Measurements from ENCODE around the gene TRIO. TPM values are rescaled to one million over a fixed set of nuclear protein-coding genes. Genes with fewer than 3 reads are reported as not detected.
A peak's percentile ranks its signal among the peaks of the same experiment; 100 is the strongest.

The TRIO gene
- total and polyA plus RNA-seq, 4 experiments from 2014 or later: 0.09 to 11.5 (median 9.7) TPM; not detected in 1

GRCh38 chr5:14528115-14528514, 385.0 kb downstream of the TRIO start:
- no peaks in the 10 kb centered on the region for H3K36me3 ChIP-seq (ENCODE audit: insufficient read depth, low read length)
- intact Hi-C loops (cut with micrococcal nuclease): no loop called here
- no peaks in the 10 kb centered on the region for H3K27me3 ChIP-seq (ENCODE audit: insufficient read depth, low read length)
- ChIA-PET CTCF (ENCODE audit: partially characterized antibody) (no interaction called here), POLR2A (ENCODE audit: partially characterized antibody) (no interaction called here)
- DNase-seq: no peak
- no peak overlapping the region for H3K27ac ChIP-seq (ENCODE audit: low read depth, low read length)
- H3K9me3 ChIP-seq (ENCODE audit: control insufficient read depth in 1 of 2, low read length in 2 of 2): no peaks in the 10 kb centered on the region
- H3K4me3 ChIP-seq (ENCODE audit: low read length in 2 of 2): no peak overlapping the region
- H3K4me1 ChIP-seq (ENCODE audit: insufficient read depth, low read length): no peaks in the 10 kb centered on the region
- Mint-ChIP-seq H3K4me1 (no peaks in the 10 kb centered on the region), H3K9me3 (peaks cover 0 to 2% (median 0%) of the 10 kb centered on the region in 8 donors), H3K4me3 (no peak overlapping the region), H3K27ac (no peak overlapping the region), H3K36me3 (no peaks in the 10 kb centered on the region), H3K27me3 (peaks cover 0 to 2% of the 10 kb centered on the region in 2 donors)

- no peaks in the 10 kb centered on the region for H3K36me3 ChIP-seq (ENCODE audit: insufficient read depth, low read length)
- intact Hi-C loops (cut with micrococcal nuclease): no loop called here
- Mint-ChIP-seq H3K9me3 (peaks cover 0 to 2% (median 0%) of the 10 kb centered on the region in 8 donors), H3K4me3 (no peak overlapping the region), H3K27ac (no peak overlapping the region), H3K4me1 (no peaks in the 10 kb centered on the region), H3K27me3 (peaks cover 0 to 2% of the 10 kb centered on the region in 2 donors), H3K36me3 (no peaks in the 10 kb centered on the region)
- no peaks in the 10 kb centered on the region for H3K27me3 ChIP-seq (ENCODE audit: insufficient read depth, low read length)
- no peak overlapping the region for H3K4me3 ChIP-seq (ENCODE audit: low read length in 2 of 2)
- no peaks in the 10 kb centered on the region for H3K4me1 ChIP-seq (ENCODE audit: insufficient read depth, low read length)
- no peak for DNase-seq
- H3K27ac ChIP-seq (ENCODE audit: low read depth, low read length): no peak overlapping the region
- ChIA-PET POLR2A (ENCODE audit: partially characterized antibody) (no interaction called here), CTCF (ENCODE audit: partially characterized antibody) (no interaction called here)
- no peaks in the 10 kb centered on the region for H3K9me3 ChIP-seq (ENCODE audit: control insufficient read depth in 1 of 2, low read length in 2 of 2)
These were observed 385.8 kb downstream of the TRIO start for GRCh38 chr5:14528926-14529325.

- no peak overlapping the region for H3K27ac Mint-ChIP-seq
- Histone ChIP-seq H3K36me3 (ENCODE audit: insufficient read depth, low read length) (no peaks in the 10 kb centered on the region), H3K27me3 (ENCODE audit: insufficient read depth, low read length) (no peaks in the 10 kb centered on the region), H3K27ac (ENCODE audit: low read depth, low read length) (no peak overlapping the region), H3K4me1 (ENCODE audit: insufficient read depth, low read length) (no peaks in the 10 kb centered on the region), H3K9me3 (ENCODE audit: control insufficient read depth in 1 of 2, low read length in 2 of 2) (no peaks in the 10 kb centered on the region), H3K4me3 (ENCODE audit: low read length in 2 of 2) (no peak overlapping the region)
- no peak for DNase-seq
- no peaks in the 10 kb centered on the region for H3K9me3 Mint-ChIP-seq
- intact Hi-C loops (cut with micrococcal nuclease): no loop called here
- no peak overlapping the region for H3K4me3 Mint-ChIP-seq
- H3K36me3 Mint-ChIP-seq: no peaks in the 10 kb centered on the region
- ChIA-PET CTCF (ENCODE audit: partially characterized antibody) (interaction anchor here (1.0 kb wide), 1 partner anchor 117 kb away, joined by 3 read pairs; no protein-coding TSS in a partner anchor), POLR2A (ENCODE audit: partially characterized antibody) (no interaction called here)
- no peaks in the 10 kb centered on the region for H3K27me3 Mint-ChIP-seq
- no peaks in the 10 kb centered on the region for H3K4me1 Mint-ChIP-seq
These were observed 388.5 kb downstream of the TRIO start for GRCh38 chr5:14531668-14532067.

- Histone ChIP-seq H3K9me3 (ENCODE audit: control insufficient read depth in 1 of 2, low read length in 2 of 2) (no peaks in the 10 kb centered on the region), H3K36me3 (ENCODE audit: insufficient read depth, low read length) (no peaks in the 10 kb centered on the region), H3K27me3 (ENCODE audit: insufficient read depth, low read length) (no peaks in the 10 kb centered on the region), H3K4me1 (ENCODE audit: insufficient read depth, low read length) (no peaks in the 10 kb centered on the region), H3K4me3 (ENCODE audit: low read length in 2 of 2) (no peak overlapping the region), H3K27ac (ENCODE audit: low read depth, low read length) (no peak overlapping the region)
- H3K4me1 Mint-ChIP-seq: no peaks in the 10 kb centered on the region
- no peaks in the 10 kb centered on the region for H3K36me3 Mint-ChIP-seq
- DNase-seq: no peak
- intact Hi-C loops (cut with micrococcal nuclease): no loop called here
- peak overlapping the region in 1 of 7 donors; percentile 73 for H3K27ac Mint-ChIP-seq
- ChIA-PET POLR2A (ENCODE audit: partially characterized antibody) (no interaction called here), CTCF (ENCODE audit: partially characterized antibody) (interaction anchor here (1.0 kb wide), 1 partner anchor 117 kb away, joined by 3 read pairs; no protein-coding TSS in a partner anchor)
- H3K27me3 Mint-ChIP-seq: no peaks in the 10 kb centered on the region
- no peak overlapping the region for H3K4me3 Mint-ChIP-seq
- no peaks in the 10 kb centered on the region for H3K9me3 Mint-ChIP-seq
These were observed 389.0 kb downstream of the TRIO start for GRCh38 chr5:14532180-14532579.

- H3K27me3 Mint-ChIP-seq: no peaks in the 10 kb centered on the region
- DNase-seq: no peak
- Histone ChIP-seq H3K27ac (ENCODE audit: low read depth, low read length) (no peak overlapping the region), H3K4me1 (ENCODE audit: insufficient read depth, low read length) (no peaks in the 10 kb centered on the region), H3K4me3 (ENCODE audit: low read length in 2 of 2) (no peak overlapping the region), H3K9me3 (ENCODE audit: control insufficient read depth in 1 of 2, low read length in 2 of 2) (no peaks in the 10 kb centered on the region), H3K27me3 (ENCODE audit: insufficient read depth, low read length) (no peaks in the 10 kb centered on the region), H3K36me3 (ENCODE audit: insufficient read depth, low read length) (no peaks in the 10 kb centered on the region)
- H3K27ac Mint-ChIP-seq: no peak overlapping the region
- peaks cover 0 to 3% (median 0%) of the 10 kb centered on the region in 8 donors for H3K9me3 Mint-ChIP-seq
- intact Hi-C loops (cut with micrococcal nuclease): no loop called here
- no peaks in the 10 kb centered on the region for H3K36me3 Mint-ChIP-seq
- H3K4me1 Mint-ChIP-seq: no peaks in the 10 kb centered on the region
- CTCF ChIA-PET (ENCODE audit: partially characterized antibody): interaction anchor here (1.3 kb wide), 1 partner anchor 114 kb away, joined by 4 read pairs; no protein-coding TSS in a partner anchor
- no peak overlapping the region for H3K4me3 Mint-ChIP-seq
- POLR2A ChIA-PET (ENCODE audit: partially characterized antibody): no interaction called here
These were observed 391.6 kb downstream of the TRIO start for GRCh38 chr5:14534773-14535172.

GRCh38 chr5:14545308-14545707, 402.2 kb downstream of the TRIO start:
- H3K9me3 Mint-ChIP-seq: peaks cover 0 to 26% (median 16%) of the 10 kb centered on the region in 8 donors
- Histone ChIP-seq H3K4me3 (ENCODE audit: low read length in 2 of 2) (no peak overlapping the region), H3K9me3 (ENCODE audit: control insufficient read depth in 1 of 2, low read length in 2 of 2) (no peaks in the 10 kb centered on the region), H3K4me1 (ENCODE audit: insufficient read depth, low read length) (no peaks in the 10 kb centered on the region), H3K27me3 (ENCODE audit: insufficient read depth, low read length) (no peaks in the 10 kb centered on the region), H3K36me3 (ENCODE audit: insufficient read depth, low read length) (no peaks in the 10 kb centered on the region), H3K27ac (ENCODE audit: low read depth, low read length) (no peak overlapping the region)
- H3K36me3 Mint-ChIP-seq: peaks cover 0 to 5% of the 10 kb centered on the region in 2 donors
- H3K4me1 Mint-ChIP-seq: peaks cover 0 to 5% (median 3%) of the 10 kb centered on the region in 4 donors
- DNase-seq: no peak
- CTCF ChIA-PET (ENCODE audit: partially characterized antibody): no interaction called here
- peaks cover 3 to 4% of the 10 kb centered on the region in 2 donors for H3K27me3 Mint-ChIP-seq
- no peak overlapping the region for H3K27ac Mint-ChIP-seq
- no peak overlapping the region for H3K4me3 Mint-ChIP-seq
- POLR2A ChIA-PET (ENCODE audit: partially characterized antibody): no interaction called here
- intact Hi-C loops (cut with micrococcal nuclease): no loop called here

- no peak overlapping the region for H3K4me3 Mint-ChIP-seq
- no peaks in the 10 kb centered on the region for H3K36me3 ChIP-seq (ENCODE audit: insufficient read depth, low read length)
- no peak overlapping the region for H3K27ac ChIP-seq (ENCODE audit: low read depth, low read length)
- no peaks in the 10 kb centered on the region for H3K27me3 ChIP-seq (ENCODE audit: insufficient read depth, low read length)
- H3K4me3 ChIP-seq (ENCODE audit: low read length in 2 of 2): no peak overlapping the region
- H3K9me3 Mint-ChIP-seq: peaks cover 0 to 21% (median 14%) of the 10 kb centered on the region in 8 donors
- ChIA-PET POLR2A (ENCODE audit: partially characterized antibody) (no interaction called here), CTCF (ENCODE audit: partially characterized antibody) (no interaction called here)
- H3K9me3 ChIP-seq (ENCODE audit: control insufficient read depth in 1 of 2, low read length in 2 of 2): no peaks in the 10 kb centered on the region
- H3K27me3 Mint-ChIP-seq: peaks cover 3 to 4% of the 10 kb centered on the region in 2 donors
- intact Hi-C loops (cut with micrococcal nuclease): no loop called here
- no peak for DNase-seq
- no peak overlapping the region for H3K27ac Mint-ChIP-seq
- H3K4me1 Mint-ChIP-seq: peaks cover 0 to 5% (median 3%) of the 10 kb centered on the region in 4 donors
- no peaks in the 10 kb centered on the region for H3K4me1 ChIP-seq (ENCODE audit: insufficient read depth, low read length)
- peaks cover 0 to 5% of the 10 kb centered on the region in 2 donors for H3K36me3 Mint-ChIP-seq
These were observed 402.7 kb downstream of the TRIO start for GRCh38 chr5:14545862-14546261.

- peaks cover 0 to 9% (median 3%) of the 10 kb centered on the region in 8 donors for H3K9me3 Mint-ChIP-seq
- Histone ChIP-seq H3K4me3 (ENCODE audit: low read length in 2 of 2) (no peak overlapping the region), H3K27me3 (ENCODE audit: insufficient read depth, low read length) (no peaks in the 10 kb centered on the region), H3K9me3 (ENCODE audit: control insufficient read depth in 1 of 2, low read length in 2 of 2) (no peaks in the 10 kb centered on the region), H3K36me3 (ENCODE audit: insufficient read depth, low read length) (no peaks in the 10 kb centered on the region), H3K4me1 (ENCODE audit: insufficient read depth, low read length) (no peaks in the 10 kb centered on the region), H3K27ac (ENCODE audit: low read depth, low read length) (no peak overlapping the region)
- no peaks in the 10 kb centered on the region for H3K36me3 Mint-ChIP-seq
- H3K27ac Mint-ChIP-seq: no peak overlapping the region
- ChIA-PET CTCF (ENCODE audit: partially characterized antibody) (no interaction called here), POLR2A (ENCODE audit: partially characterized antibody) (interaction anchor here (1.2 kb wide), 1 partner anchor 35 kb away, joined by 4 read pairs; no protein-coding TSS in a partner anchor)
- no peak overlapping the region for H3K4me3 Mint-ChIP-seq
- peaks cover 3 to 4% of the 10 kb centered on the region in 2 donors for H3K27me3 Mint-ChIP-seq
- intact Hi-C loops (cut with micrococcal nuclease): no loop called here
- DNase-seq: no peak
- H3K4me1 Mint-ChIP-seq: peaks cover 0 to 5% (median 3%) of the 10 kb centered on the region in 4 donors
These were observed 404.5 kb downstream of the TRIO start for GRCh38 chr5:14547666-14548065.

Measured in CD4-positive, alpha-beta memory T cell (primary cell).